PC-9 (cell line): ENCODE data around the gene LCMT2. TPM values are rescaled to one million over a fixed set of nuclear protein-coding genes. Genes with fewer than 3 reads are reported as not detected.

Source experiments
- BruUV-seq: library from RNA; stranded (reverse); fragments of 400-500 nt; replicated peaks from 2 replicates; lab custom pipeline; 2021; lab: Mats Ljungman, UMichigan
- CTCF ChIA-PET: fragments of 300-600 bp; sonication (Branson Sonifier 250); formaldehyde crosslinking; loops from one replicate; lab custom pipeline; 2022; ENCODE audit warnings: antibody characterized with exemption; lab: Charles Lee
- POLR2A ChIA-PET: fragments of 300-600 bp; sonication (Branson Sonifier 250); formaldehyde crosslinking; loops from one replicate; lab custom pipeline; 2022; ENCODE audit warnings: antibody characterized with exemption; ENCODE audit not compliant: unreplicated experiment; lab: Charles Lee
- DNase-seq, 2 experiments: peaks; one replicate each; pipeline versions ENCODE4 v3.0.0 to v3.0.0-alpha.2; 2015 to 2022; ENCODE audit warnings: mixed read lengths in 1 of 2
- H2AFZ ChIP-seq: fragments of 200-600 bp; sonication (generic); 2 replicates; pipeline ENCODE4 v1.8.1; 2017; ENCODE audit warnings: antibody characterized with exemption
- H3F3A ChIP-seq: fragments of 200-600 bp; sonication (generic); 2 replicates; pipeline ENCODE4 v1.8.1; 2017; ENCODE audit warnings: antibody characterized with exemption, mild to moderate bottlenecking, low read depth; ENCODE audit not compliant: insufficient read depth
- H3K27ac ChIP-seq: fragments of 200-600 bp; sonication (generic); 2 replicates; pipeline ENCODE4 v1.6.1; 2016; ENCODE audit warnings: mixed run types
- H3K27me3 ChIP-seq: fragments of 200-600 bp; sonication (generic); 2 replicates; pipeline ENCODE4 v1.6.1; 2016; ENCODE audit warnings: low read depth, mixed run types; ENCODE audit not compliant: insufficient read depth
- H3K36me3 ChIP-seq: fragments of 200-600 bp; sonication (generic); 2 replicates; pipeline ENCODE4 v1.6.1; 2016; ENCODE audit warnings: low read depth, mixed run types
- H3K4me1 ChIP-seq: fragments of 200-600 bp; sonication (generic); replicated peaks from 2 replicates; pipeline ENCODE4 v1.6.1; 2016; ENCODE audit warnings: mixed run types; ENCODE audit not compliant: insufficient read depth
- H3K4me2 ChIP-seq: fragments of 200-600 bp; sonication (generic); 2 replicates; pipeline ENCODE4 v1.6.1; 2017; ENCODE audit warnings: mixed run types
- H3K4me3 ChIP-seq: fragments of 200-600 bp; sonication (generic); 2 replicates; pipeline ENCODE4 v1.6.1; 2016; ENCODE audit warnings: mixed run types
- H3K79me2 ChIP-seq: fragments of 200-600 bp; sonication (generic); 2 replicates; pipeline ENCODE4 v1.6.1; 2017; ENCODE audit warnings: low read depth, mixed run types
- H3K9me2 ChIP-seq: fragments of 200-600 bp; sonication (generic); 2 replicates; pipeline ENCODE4 v1.8.1; 2017; ENCODE audit warnings: mild to moderate bottlenecking; ENCODE audit not compliant: insufficient read depth
- H3K9me3 ChIP-seq: fragments of 200-600 bp; sonication (generic); 2 replicates; pipeline ENCODE4 v1.8.1; 2016; ENCODE audit warnings: low read depth; ENCODE audit not compliant: insufficient read depth
- H4K20me1 ChIP-seq: fragments of 200-600 bp; sonication (generic); 2 replicates; pipeline ENCODE4 v1.8.1; 2017; ENCODE audit not compliant: insufficient read depth
- EZH2 ChIP-seq: fragments of 200-600 bp; sonication (generic); IDR thresholded peaks from 2 replicates; pipeline ENCODE4 v1.8.0; 2017; ENCODE audit warnings: antibody characterized with exemption, low read depth
- intact Hi-C: fragments of 100-400 bp; cut with micrococcal nuclease; formaldehyde crosslinking; loops from one replicate; pipeline ENCODE4 v1.10.0; 2022; ENCODE audit not compliant: unreplicated experiment
- total RNA-seq: library from RNA; stranded (reverse); gene quantifications from 2 replicates; pipeline ENCODE4 v1.2.3, GENCODE V29; 2021
- TF ChIP-seq, protein P1 (sequence below): fragments of 200-600 bp; sonication (generic); conservative IDR thresholded peaks from 2 replicates; pipeline ENCODE4 v1.6.1; 2017; ENCODE audit warnings: mixed run types, antibody characterized with exemption, mild to moderate bottlenecking, moderate library complexity

LCMT2 gene
- total RNA-seq, 1 experiment from 2014 or later: 4.7 TPM

GRCh38 chr15:43287254-43287653, 43.1 kb downstream of the LCMT2 start:
- CTCF ChIA-PET: interaction anchor here (3.1 kb wide), 1 partner anchor 62 kb away, joined by 30 read pairs; no protein-coding TSS in a partner anchor
- H2AFZ ChIP-seq: no peak overlapping the region
- no peaks in the 10 kb centered on the region for H3K36me3 ChIP-seq

GRCh38 chr15:43286074-43286473, 44.3 kb downstream of the LCMT2 start:
- H3K4me2 ChIP-seq: no peak overlapping the region
- H2AFZ ChIP-seq: no peak overlapping the region
- ChIA-PET POLR2A (interaction anchor here (0.5 to 0.6 kb wide), 2 partner anchors 70 to 599 kb away, joined by 4 read pairs; no protein-coding TSS in a partner anchor), CTCF (interaction anchor here (0.5 to 3.1 kb wide), 4 partner anchors 13 to 77 kb away, joined by 3 to 30 read pairs (median 4); no protein-coding TSS in a partner anchor)
- no peaks in the 10 kb centered on the region for H3K9me2 ChIP-seq
- no TSS peak for BruUV-seq
- no peak overlapping the region for H3K27ac ChIP-seq
- H3K79me2 ChIP-seq: no peaks in the 10 kb centered on the region
- TF ChIP-seq, protein P1, sequence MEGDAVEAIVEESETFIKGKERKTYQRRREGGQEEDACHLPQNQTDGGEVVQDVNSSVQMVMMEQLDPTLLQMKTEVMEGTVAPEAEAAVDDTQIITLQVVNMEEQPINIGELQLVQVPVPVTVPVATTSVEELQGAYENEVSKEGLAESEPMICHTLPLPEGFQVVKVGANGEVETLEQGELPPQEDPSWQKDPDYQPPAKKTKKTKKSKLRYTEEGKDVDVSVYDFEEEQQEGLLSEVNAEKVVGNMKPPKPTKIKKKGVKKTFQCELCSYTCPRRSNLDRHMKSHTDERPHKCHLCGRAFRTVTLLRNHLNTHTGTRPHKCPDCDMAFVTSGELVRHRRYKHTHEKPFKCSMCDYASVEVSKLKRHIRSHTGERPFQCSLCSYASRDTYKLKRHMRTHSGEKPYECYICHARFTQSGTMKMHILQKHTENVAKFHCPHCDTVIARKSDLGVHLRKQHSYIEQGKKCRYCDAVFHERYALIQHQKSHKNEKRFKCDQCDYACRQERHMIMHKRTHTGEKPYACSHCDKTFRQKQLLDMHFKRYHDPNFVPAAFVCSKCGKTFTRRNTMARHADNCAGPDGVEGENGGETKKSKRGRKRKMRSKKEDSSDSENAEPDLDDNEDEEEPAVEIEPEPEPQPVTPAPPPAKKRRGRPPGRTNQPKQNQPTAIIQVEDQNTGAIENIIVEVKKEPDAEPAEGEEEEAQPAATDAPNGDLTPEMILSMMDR: no peak
- no peak for TF ChIP-seq EZH2
- DNase-seq: no peak
- H3K4me3 ChIP-seq: no peak overlapping the region
- H3K4me1 ChIP-seq: peaks cover 9% of the 10 kb centered on the region
- H3K27me3 ChIP-seq: no peaks in the 10 kb centered on the region
- H4K20me1 ChIP-seq: no peaks in the 10 kb centered on the region
- no peaks in the 10 kb centered on the region for H3F3A ChIP-seq
- H3K9me3 ChIP-seq: no peaks in the 10 kb centered on the region
- H3K36me3 ChIP-seq: no peaks in the 10 kb centered on the region
- intact Hi-C loops: loop anchor here (5.0 kb wide), 1 partner anchor 579 kb away; no protein-coding TSS in a partner anchor

More at GRCh38 chr15:43287254-43287653, 43.1 kb downstream of the LCMT2 start:
- no TSS peak for BruUV-seq
- Histone ChIP-seq H3K9me3 (no peaks in the 10 kb centered on the region), H3K9me2 (no peaks in the 10 kb centered on the region), H3K27me3 (no peaks in the 10 kb centered on the region), H3F3A (no peaks in the 10 kb centered on the region), H3K79me2 (no peaks in the 10 kb centered on the region), H3K4me3 (no peak overlapping the region), H3K27ac (no peak overlapping the region), H3K4me1 (peaks cover 9% of the 10 kb centered on the region), H3K4me2 (no peak overlapping the region), H4K20me1 (no peaks in the 10 kb centered on the region)
- intact Hi-C loops: loop anchor here (5.0 kb wide), 1 partner anchor 580 kb away; no protein-coding TSS in a partner anchor
- DNase-seq: no peak
- TF ChIP-seq EZH2: no peak
- TF ChIP-seq, protein P1: no peak
- POLR2A ChIA-PET: no interaction called here

DNA sequence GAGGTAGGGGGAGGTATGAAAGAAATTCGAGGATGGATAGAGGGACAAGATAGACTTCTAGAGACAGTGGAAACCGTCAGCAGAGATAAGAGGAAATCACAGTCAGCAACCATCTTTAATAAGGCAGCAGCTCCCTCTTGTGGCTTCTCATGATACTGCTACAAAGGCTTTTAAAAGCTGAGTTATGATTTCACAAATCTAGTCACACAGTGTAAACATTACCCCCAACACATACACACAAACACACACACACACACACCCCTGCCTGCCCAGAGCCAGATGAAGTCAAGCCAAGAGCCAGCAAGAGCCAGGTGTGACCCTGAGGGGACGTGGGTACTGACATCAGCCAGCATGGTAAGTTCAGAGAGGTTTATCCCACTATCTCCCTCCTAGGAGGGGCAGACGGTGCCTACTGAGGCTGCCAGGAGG, 44.8 kb downstream of the LCMT2 start:
- Histone ChIP-seq H3K4me1 (peaks cover 9% of the 10 kb centered on the region), H3K27ac (no peak overlapping the region), H3K4me2 (no peak overlapping the region), H3K27me3 (no peaks in the 10 kb centered on the region), H4K20me1 (no peaks in the 10 kb centered on the region), H3K9me3 (no peaks in the 10 kb centered on the region), H3K9me2 (no peaks in the 10 kb centered on the region), H3F3A (no peaks in the 10 kb centered on the region), H3K36me3 (no peaks in the 10 kb centered on the region), H2AFZ (no peak overlapping the region), H3K4me3 (no peak overlapping the region), H3K79me2 (no peaks in the 10 kb centered on the region)
- no peak for TF ChIP-seq EZH2
- TF ChIP-seq, protein P1: peak; percentile 87
- ChIA-PET POLR2A (interaction anchor here (0.5 kb wide), 1 partner anchor 599 kb away, joined by 4 read pairs; no protein-coding TSS in a partner anchor), CTCF (interaction anchor here (0.5 to 3.1 kb wide), 7 partner anchors 8 to 477 kb away, joined by 3 to 30 read pairs (median 3); no protein-coding TSS in a partner anchor)
- intact Hi-C loops: loop anchor here (1.0 to 5.0 kb wide), 2 partner anchors 60 to 578 kb away; no protein-coding TSS in a partner anchor
- BruUV-seq: no TSS peak
- peak; percentile 45 to 46 for DNase-seq
